ENCODE data around the gene MRGPRF.

The MRGPRF gene

DNA sequence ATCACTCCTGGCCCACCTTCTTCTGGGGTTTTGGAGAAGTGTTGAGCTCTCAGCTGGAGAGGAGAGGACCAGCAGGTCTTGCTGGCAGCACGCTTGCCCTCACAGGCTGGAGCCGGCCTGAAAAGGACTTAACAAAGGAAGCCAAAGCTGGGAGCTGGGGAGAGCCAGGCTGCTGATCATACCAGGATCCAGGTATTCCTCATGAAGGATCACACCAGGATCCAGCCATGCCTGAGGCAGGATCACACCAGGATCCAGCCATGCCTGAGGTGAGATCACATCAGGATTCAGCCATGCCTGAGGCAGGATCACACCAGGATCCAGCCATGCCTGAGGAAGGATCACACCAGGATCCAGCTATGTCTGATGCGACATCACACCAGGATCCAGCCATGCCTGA lies 49.3 kb downstream of the MRGPRF start:
- peak; percentile 50 for DNase-seq (ENCODE audit: low spot score)

DNA sequence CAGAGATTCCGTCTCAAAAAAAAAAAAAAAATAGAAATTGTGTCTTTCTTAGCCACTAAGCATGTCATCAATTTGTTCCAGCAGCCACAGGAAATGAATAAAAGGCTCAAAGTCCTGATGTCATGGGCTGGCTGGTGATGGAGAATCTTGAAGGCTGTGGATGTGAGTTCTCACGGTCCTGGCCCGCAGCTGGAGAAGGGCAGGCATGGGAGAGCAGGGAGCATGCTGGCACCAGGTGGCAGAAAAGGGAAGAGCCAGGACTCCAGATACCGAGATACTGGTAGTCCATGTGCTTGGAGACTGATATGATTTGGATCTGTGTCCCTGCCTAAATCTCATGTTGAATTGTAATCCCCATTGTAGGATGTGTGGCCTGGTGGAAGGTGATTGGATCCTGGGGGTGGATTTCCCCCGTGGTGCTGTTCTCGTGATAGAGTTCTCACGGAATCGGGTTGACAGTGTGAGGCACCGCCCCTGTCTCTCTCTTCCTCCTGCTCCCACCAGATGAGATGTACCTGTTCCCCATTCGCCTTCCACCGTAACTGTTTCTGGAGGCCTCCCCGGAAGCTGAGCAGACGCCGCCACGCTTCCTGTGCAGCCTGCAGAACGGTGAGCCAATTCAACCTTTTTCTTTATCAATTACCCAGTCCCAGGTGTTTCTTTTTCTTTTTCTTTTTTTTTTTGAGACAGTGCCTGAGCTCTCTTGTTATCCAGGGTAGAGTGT lies 50.4 kb downstream of the MRGPRF start:
- DNase-seq (ENCODE audit: low spot score), result peak; percentile 72

DNA sequence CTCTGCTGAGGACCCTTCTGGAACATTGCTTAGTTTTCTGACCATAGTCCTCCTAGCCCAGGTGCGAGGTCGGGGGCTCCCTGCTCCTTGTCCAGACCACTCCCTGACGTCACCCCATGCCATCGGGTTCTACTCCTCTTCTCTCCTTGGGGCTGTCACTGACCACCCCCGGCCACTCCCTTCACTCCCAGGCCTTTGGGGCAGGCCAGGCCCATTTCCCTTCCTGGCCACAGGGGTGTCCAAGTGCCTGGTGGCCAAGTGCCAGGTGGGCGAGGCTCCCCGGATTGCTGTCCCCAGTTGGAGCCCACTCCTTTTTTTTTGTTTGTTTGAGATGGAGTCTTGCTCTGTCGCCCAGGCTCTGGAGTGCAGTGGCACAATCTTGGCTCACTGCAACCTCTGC lies 51.8 kb downstream of the MRGPRF start:
- DNase-seq (ENCODE audit: low spot score), result no peak

DNA sequence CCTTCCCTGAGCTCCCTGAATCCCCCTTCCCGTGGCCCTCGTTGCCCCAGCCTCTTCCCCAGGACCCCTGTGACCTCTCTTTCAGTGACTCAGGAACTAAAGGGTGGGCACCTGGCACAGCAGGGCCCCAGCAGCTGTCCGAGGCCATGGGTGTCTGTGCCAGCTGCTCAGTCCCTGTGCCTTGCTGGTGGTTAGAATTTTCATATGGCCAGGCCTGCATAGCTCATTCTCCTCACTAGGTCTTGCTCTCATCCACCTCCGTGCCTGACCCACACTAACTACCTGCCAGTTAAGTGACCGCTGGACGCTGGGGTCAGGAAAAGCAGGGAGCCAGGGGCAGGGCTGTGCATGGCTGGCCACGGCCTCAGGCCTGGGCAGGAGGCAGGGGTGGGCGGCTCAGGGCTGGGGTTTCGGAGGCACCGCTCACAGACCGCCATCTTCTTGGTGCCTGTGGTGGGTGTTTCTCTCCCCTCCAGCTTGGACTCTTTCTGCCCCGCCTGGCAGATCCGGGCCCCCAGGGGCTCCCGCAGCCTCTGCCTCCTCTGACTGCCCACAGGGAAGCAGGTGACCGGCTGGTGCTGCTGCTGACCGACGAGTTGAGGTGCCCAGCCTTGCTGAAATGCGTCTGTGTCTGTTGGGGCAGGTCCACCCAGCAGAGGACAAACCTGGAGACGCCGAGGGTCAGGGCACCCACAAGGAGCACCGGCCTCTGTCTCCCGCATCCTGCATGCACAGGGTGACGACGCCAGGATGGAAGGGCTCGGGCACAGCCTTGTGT lies 52.6 kb downstream of the MRGPRF start:
- peak; percentile 23 for DNase-seq (ENCODE audit: low spot score)

GRCh38 chr11:68959465-68960293 lies 53.4 kb downstream of the MRGPRF start:
- DNase-seq (ENCODE audit: low spot score), result peak; percentile 92

DNA sequence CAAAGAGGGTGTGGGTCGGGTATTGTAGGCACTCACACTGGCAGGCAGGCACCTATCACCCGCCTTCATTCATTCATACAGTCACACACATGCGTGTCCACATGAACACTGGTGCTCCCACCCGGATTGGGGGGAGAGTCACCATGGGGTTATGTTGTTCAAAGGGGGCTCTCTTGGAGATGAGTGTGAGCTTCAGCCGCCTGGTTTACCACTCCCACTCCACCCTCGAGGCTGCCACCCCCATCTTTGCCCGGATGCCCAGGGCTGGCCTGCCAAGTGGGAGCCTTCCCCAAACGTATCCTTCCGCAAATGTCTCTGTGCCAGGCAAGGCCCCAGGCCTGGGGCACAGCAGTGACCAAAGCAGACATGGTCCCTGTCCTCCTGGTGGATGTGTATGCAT lies 54.8 kb downstream of the MRGPRF start:
- DNase-seq (ENCODE audit: low spot score), result no peak

GRCh38 chr11:68956547-68957254 lies 56.3 kb downstream of the MRGPRF start:
- DNase-seq (ENCODE audit: low spot score), result no peak

GRCh38 chr11:68956142-68956541 lies 56.9 kb downstream of the MRGPRF start:
- no peak for DNase-seq (ENCODE audit: low spot score)

GRCh38 chr11:68955607-68955958 lies 57.5 kb downstream of the MRGPRF start:
- DNase-seq (ENCODE audit: low spot score), result no peak

- DNase-seq (ENCODE audit: low spot score), result no peak
These were observed 58.0 kb downstream of the MRGPRF start for GRCh38 chr11:68954836-68955606.

Data from cerebellar cortex (tissue), 1 donor.